NCI-H226 (cell line): ENCODE data around the gene RTF2.
A peak's percentile ranks its signal among the peaks of the same experiment; 100 is the strongest.

ENCODE experiments used
- DNase-seq: peaks from one replicate; pipeline ENCODE4 v3.0.0-alpha.2; 2015

The RTF2 gene

DNA sequence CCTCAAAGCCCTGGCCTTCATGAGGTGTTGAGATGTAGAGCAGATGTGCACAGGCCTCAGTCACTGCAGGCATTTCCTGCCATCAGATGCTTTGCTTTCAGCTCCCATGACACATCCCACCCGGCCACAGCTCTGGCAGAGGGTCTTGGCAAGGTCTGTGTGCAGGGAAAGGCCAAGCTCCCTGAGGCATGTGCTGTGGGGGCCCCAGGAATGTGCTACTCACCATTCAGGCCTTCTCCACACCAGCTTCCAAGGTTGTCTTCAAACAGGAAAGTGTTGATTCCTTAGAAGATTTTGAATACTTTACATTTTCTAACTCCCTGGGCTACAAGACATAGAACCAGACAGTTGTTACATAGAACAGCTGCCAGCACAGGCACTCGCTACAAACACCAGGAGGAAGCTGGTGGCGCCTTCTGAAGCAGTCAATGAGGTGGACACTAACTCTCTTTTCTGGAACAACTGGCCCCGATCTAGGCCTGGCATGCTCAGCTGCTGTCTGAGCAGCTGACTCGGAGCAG lies 28.6 kb upstream of the RTF2 start:
- peak; percentile 88 for DNase-seq

DNA sequence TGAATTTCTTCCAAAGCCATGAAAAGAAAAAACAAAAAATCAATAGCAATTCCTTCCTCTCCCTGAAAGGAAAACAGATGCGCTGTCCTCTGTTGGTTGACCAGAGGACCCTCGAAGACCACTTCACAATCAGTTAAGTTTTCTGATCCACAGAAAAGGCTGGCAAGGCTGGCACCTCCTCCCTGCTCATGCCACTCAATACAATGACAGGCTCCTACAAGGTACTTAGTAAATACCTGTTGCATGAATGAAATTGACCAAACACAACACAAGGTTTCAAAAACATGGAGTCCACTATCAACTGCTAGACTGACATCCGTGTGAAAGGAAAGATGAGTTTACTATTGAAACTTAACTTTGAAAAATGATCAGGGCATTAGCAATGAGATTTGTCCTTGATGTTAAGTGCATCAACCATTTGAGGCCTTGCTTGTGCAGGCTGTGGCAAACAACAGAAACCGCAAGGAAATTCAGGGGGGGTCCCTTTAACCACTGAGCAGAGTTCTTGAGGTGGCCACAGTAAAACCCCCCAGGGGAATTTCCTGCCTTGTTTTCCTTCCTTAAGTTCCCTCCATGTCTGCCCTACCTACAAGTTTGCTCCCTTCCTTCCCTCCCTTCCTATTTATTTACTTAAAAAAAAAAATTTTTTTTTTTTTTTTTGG lies 27.9 kb upstream of the RTF2 start:
- no peak for DNase-seq

GRCh38 chr20:56442389-56443365 lies 25.8 kb upstream of the RTF2 start:
- no peak for DNase-seq

GRCh38 chr20:56443654-56444540 lies 24.5 kb upstream of the RTF2 start:
- DNase-seq, result no peak

GRCh38 chr20:56445130-56445529 lies 23.3 kb upstream of the RTF2 start:
- no peak for DNase-seq

DNA sequence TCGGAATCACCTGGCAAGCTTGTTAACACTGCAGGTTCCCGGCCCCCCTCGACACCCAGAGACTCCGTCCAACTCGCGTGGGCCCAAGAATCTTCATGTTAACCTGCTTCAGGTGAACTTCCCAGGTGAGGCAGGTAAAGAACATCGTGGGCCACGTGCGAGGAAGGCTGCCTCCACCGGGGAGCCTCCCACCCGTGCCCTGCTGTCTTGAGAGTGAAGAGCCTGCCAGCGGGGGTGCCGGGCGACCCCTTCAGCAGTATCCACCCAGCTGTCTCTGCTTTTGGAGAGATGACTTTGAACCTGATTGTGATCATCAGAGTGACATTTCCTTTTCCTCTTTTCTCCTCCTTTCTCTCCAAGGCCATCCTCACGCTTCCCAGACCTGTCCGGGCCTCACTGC lies 22.9 kb upstream of the RTF2 start:
- no peak for DNase-seq

GRCh38 chr20:56447227-56447626 lies 21.2 kb upstream of the RTF2 start:
- DNase-seq, result no peak

- no peak for DNase-seq
Measured at GRCh38 chr20:56449459-56449858, 19.0 kb upstream of the RTF2 start.

- no peak for DNase-seq
Measured at GRCh38 chr20:56451056-56451765, 17.2 kb upstream of the RTF2 start.

DNA sequence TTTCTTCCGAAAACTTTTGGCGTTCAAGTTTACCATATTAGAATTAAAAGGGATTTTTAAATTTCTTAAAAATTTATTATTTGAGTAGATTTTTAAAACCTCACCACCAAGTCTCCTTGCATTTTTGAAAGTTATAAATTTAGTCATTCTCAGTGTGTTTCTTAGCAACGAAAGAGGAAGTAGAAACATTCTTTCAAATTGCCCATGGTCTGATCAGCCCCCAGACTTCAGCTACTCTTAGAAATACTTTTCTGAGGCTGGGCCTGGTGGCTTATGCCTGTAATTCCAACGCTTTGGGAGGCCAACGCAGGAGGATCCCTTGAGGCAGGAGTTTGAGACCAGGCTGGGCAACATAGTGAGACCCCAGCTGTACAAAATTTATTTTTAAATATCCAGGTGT lies 15.1 kb upstream of the RTF2 start:
- no peak for DNase-seq

DNA sequence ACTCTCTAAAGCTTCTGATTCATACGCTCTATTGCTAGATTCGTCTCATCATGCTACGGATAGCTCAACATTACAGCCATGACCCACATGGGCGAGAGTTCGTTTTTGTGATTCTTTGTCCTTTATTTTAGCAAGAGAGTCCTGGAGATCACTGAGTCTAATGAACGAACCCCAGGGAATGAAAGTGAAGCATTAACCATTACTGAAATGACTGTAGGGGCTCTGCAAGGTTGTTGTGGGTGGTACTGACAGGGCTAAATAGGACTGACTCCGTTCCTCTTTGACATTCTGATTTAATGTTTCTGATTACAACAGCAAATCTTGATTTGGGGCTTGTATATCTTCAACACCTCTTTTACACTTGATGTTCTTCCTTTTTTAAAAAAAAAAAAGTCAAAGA lies 13.7 kb upstream of the RTF2 start:
- DNase-seq, result no peak

DNA sequence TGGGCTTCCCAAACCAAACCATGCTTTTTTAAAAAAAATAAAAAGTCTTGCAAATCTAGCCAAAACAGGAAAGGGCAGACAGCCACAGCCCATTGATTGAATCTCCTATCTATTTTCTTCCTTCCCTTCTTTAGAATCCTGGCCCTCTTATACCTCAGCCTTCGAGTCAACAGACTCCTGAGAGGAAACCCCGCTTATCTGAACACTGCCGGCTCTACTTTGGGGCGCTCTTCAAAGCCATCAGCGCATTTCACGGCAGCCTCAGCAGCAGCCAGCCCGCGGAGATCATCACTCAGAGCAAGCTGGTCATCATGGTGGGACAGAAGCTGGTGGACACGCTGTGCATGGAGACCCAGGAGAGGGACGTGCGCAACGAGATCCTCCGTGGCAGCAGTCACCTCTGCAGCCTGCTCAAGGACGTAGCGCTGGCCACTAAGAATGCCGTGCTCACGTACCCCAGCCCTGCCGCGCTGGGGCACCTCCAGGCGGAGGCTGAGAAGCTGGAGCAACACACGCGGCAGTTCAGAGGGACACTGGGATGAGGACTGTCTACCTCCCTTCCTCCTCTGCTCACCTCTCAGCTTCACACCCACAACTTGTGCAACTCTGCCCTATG lies 10.1 kb upstream of the RTF2 start:
- DNase-seq, result no peak

GRCh38 chr20:56460459-56460858 lies 8.0 kb upstream of the RTF2 start:
- DNase-seq, result no peak

DNA sequence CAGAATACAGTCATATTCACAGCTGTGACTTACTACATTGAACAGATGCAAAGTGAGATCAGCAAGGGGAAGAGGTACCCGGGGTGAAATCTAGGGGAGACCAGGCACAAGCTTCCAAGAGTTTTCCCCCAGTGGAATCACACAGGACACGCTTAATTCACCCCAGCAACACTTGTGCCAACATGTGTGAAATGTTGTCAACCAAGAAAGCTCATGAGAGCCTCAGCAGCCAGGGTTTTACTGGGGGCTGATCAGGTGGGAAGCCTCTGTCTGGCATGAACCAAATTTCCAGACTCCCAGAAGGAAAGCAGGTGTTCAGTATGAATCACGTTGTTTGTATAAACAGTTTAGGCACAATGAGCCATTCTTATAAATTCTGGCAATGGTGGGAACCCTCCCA lies 6.9 kb upstream of the RTF2 start:
- DNase-seq, result no peak

DNA sequence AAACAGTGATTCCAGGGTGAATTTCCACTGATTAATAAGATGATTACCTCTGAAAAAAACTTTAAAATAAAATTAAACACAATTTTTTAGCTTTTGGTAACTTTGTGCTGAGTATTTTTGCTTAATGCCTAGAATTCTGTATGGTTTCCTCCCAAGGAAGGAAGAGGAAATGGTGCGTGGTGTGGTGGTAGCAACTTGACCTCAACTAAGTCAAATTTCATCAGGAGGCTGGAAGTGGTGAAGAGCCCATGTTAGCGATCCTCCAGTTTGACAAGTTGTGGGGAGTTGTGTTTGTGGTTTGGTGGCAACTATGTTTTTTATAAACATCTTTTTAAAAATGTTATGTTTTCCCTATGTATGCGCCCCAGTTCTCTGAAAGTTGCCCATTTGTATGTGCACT lies 5.0 kb upstream of the RTF2 start:
- DNase-seq, result no peak

- no peak for DNase-seq
Measured at GRCh38 chr20:56465997-56466396, 2.4 kb upstream of the RTF2 start.

- no peak for DNase-seq
Measured at GRCh38 chr20:56467968-56468315, 485 bp upstream of the RTF2 start.

DNA sequence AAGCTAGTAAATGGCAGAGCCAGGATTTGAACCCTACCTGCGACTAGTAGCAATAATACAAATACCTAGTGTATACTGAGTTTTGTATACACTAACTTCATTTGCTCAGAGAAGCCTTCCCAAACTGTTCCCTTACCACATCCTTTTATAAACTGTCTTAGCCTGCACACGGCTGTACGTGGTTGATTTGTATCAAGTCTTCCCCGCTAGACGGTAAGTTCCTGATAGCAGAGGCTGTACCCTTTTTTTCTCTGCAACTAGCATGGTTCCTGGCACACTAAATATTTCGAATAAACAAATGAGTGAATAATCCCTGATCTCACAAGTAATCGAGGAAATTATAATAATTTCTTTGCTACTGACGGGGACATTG lies 636 bp downstream of the RTF2 start:
- DNase-seq, result no peak

GRCh38 chr20:56483970-56484369 lies 15.5 kb downstream of the RTF2 start:
- no peak for DNase-seq

GRCh38 chr20:56487216-56487615 lies 18.8 kb downstream of the RTF2 start:
- no peak for DNase-seq

DNA sequence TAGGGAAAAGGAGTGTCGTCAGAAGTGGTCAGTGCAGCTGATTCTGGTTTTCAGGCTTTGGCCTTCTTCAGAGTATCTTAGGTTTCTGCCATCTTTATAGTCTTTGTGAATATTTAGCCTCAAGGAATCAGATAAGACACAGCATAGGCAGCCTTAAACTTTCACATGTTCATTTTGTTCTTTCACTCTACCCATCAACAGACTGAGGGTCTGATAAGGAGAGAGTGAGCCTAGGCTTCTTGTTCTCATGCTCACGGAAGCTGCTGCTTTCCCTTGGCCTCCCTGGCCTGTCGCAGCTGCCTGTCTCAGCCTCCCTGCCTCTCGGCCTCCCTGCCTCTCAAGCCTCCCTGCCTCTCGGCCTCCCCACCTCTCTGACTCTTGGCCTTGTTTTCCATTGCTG lies 20.1 kb downstream of the RTF2 start:
- DNase-seq, result no peak

- DNase-seq, result no peak
Measured at GRCh38 chr20:56501116-56501515, 32.7 kb downstream of the RTF2 start.
